Neural progenitor cell (in vitro differentiated cells): Measurements from ENCODE around the gene IL5.

Experiments used
- CTCF ChIP-seq: fragments of 200-600 bp; sonication (generic); IDR thresholded peaks from 2 replicates; pipeline ENCODE4 v1.5.1; 2017; ENCODE audit warnings: antibody characterized with exemption, mild to moderate bottlenecking
- EZH2 ChIP-seq: fragments of 200-600 bp; sonication (generic); IDR thresholded peaks from 2 replicates; pipeline ENCODE4 v1.6.1; 2017; ENCODE audit warnings: antibody characterized with exemption, mild to moderate bottlenecking, moderate library complexity
- EZH2phosphoT487 ChIP-seq: fragments of 200-600 bp; sonication (generic); IDR thresholded peaks from 2 replicates; pipeline ENCODE4 v1.6.1; 2017; ENCODE audit warnings: antibody characterized with exemption

- no peak for TF ChIP-seq CTCF
- TF ChIP-seq EZH2, result no peak
- no peak for TF ChIP-seq EZH2phosphoT487
Measured at GRCh38 chr5:132525299-132525724, 18.0 kb downstream of the IL5 start.
